Fibroblast of mammary gland (primary cell): Measurements from ENCODE around the gene ZNF831.

ENCODE experiments used
- DNase-seq: peaks from one replicate; pipeline ENCODE4 v3.0.0-alpha.2; 2010; ENCODE audit warnings: low read depth
- H3K4me3 ChIP-seq: 2 replicates; pipeline ENCODE4 v1.5.1; 2011; ENCODE audit warnings: low read depth, mild to moderate bottlenecking, low read length, moderate library complexity; ENCODE audit not compliant: control insufficient read depth
- CTCF ChIP-seq: conservative IDR thresholded peaks from 2 replicates; pipeline ENCODE4 v1.5.1; 2011; ENCODE audit warnings: low read depth, low read length, inconsistent platforms; ENCODE audit not compliant: control insufficient read depth, insufficient read depth

ZNF831 gene

GRCh38 chr20:59176812-59177211, 13.2 kb downstream of the ZNF831 start:
- DNase-seq: no peak
- H3K4me3 ChIP-seq: no peak overlapping the region
- TF ChIP-seq CTCF: no peak

GRCh38 chr20:59177266-59178250, 13.9 kb downstream of the ZNF831 start:
- H3K4me3 ChIP-seq: no peak overlapping the region
- TF ChIP-seq CTCF: no peak
- no peak for DNase-seq

GRCh38 chr20:59178983-59179595, 15.5 kb downstream of the ZNF831 start:
- no peak for DNase-seq
- TF ChIP-seq CTCF: no peak
- no peak overlapping the region for H3K4me3 ChIP-seq

GRCh38 chr20:59179988-59180387, 16.4 kb downstream of the ZNF831 start:
- no peak overlapping the region for H3K4me3 ChIP-seq
- DNase-seq: no peak
- no peak for TF ChIP-seq CTCF

GRCh38 chr20:59181936-59182335, 18.3 kb downstream of the ZNF831 start:
- no peak for TF ChIP-seq CTCF
- DNase-seq: no peak
- no peak overlapping the region for H3K4me3 ChIP-seq

GRCh38 chr20:59182401-59183044, 18.9 kb downstream of the ZNF831 start:
- DNase-seq: no peak
- H3K4me3 ChIP-seq: no peak overlapping the region
- no peak for TF ChIP-seq CTCF
